Activated CD4-positive, CD25-positive, alpha-beta regulatory T cell (primary cell): ENCODE data around the gene RBP3.
A peak's percentile ranks its signal among the peaks of the same experiment; 100 is the strongest.
"Not testable (repeated sequence)": the region's sequence is repeated elsewhere in the genome, so short reads cannot be mapped to it uniquely, and the experiment has no call there.

ENCODE experiments used
- DNase-seq, 4 experiments: peaks; one replicate each; lab custom pipeline; 2025; lab: John Stamatoyannopoulos, UW

RBP3 gene

GRCh38 chr10:47372726-47373125, 24.6 kb downstream of the RBP3 start:
- DNase-seq = no peak

- DNase-seq = no peak
These were observed 26.7 kb downstream of the RBP3 start for GRCh38 chr10:47374611-47375536.

GRCh38 chr10:47376522-47377220, 28.5 kb downstream of the RBP3 start:
- DNase-seq = no peak

GRCh38 chr10:47378183-47378510, 30.0 kb downstream of the RBP3 start:
- no peak for DNase-seq

- no peak for DNase-seq
These were observed 30.7 kb downstream of the RBP3 start for GRCh38 chr10:47378606-47379444.

- DNase-seq = no peak
These were observed 31.3 kb downstream of the RBP3 start for GRCh38 chr10:47379445-47379785.

GRCh38 chr10:47379901-47380300, 31.7 kb downstream of the RBP3 start:
- no peak for DNase-seq

GRCh38 chr10:47380341-47381102, 32.4 kb downstream of the RBP3 start:
- DNase-seq = no peak

- DNase-seq = no peak
These were observed 32.9 kb downstream of the RBP3 start for GRCh38 chr10:47381103-47381395.

- no peak for DNase-seq
These were observed 33.5 kb downstream of the RBP3 start for GRCh38 chr10:47381427-47382379.

GRCh38 chr10:47383261-47384147, 35.3 kb downstream of the RBP3 start:
- DNase-seq = no peak

GRCh38 chr10:47384148-47384921, 36.2 kb downstream of the RBP3 start, which contains the start of gene ZNF488:
Gene ZNF488, minus strand, starts transcription at chr10:47384293. Its CDS starts 15,464 bp downstream, at chr10:47368829.
- DNase-seq = peak in 2 of 4 experiments; percentile 17 to 29

- DNase-seq = not testable (repeated sequence)
These were observed 37.9 kb downstream of the RBP3 start for GRCh38 chr10:47386104-47386503.

- no peak for DNase-seq
These were observed 40.7 kb downstream of the RBP3 start for GRCh38 chr10:47388879-47389278.

GRCh38 chr10:47389619-47390018, 41.5 kb downstream of the RBP3 start:
- DNase-seq = no peak

GRCh38 chr10:47396311-47396717, 48.2 kb downstream of the RBP3 start:
- no peak for DNase-seq

GRCh38 chr10:47397256-47397655, 49.1 kb downstream of the RBP3 start:
- no peak for DNase-seq

GRCh38 chr10:47400251-47400650, 52.1 kb downstream of the RBP3 start:
- no peak for DNase-seq

- DNase-seq = no peak
These were observed 52.6 kb downstream of the RBP3 start for GRCh38 chr10:47400786-47401185.
